Measurements from ENCODE around the gene PSMF1.

Gene PSMF1

DNA sequence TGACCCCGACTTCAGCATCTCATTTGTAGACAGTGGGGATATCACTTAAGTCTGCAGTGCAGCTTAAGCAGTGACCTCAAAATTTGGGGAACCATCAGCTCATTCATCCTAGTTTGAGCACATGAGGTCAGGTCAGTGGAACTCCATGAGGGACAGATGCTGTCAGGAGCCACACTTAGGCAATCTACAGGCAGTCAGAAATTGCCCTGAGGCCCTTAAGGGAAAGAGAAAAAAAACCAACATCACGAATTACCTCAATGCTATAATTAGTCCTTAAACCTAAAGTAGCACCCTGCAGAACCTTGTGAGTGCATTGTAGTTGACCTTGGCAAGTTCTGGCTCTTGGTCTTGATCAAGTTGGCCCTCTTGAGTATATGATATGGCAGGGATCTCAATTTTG, 45.3 kb downstream of the PSMF1 start:
- DNase-seq: no peak

DNA sequence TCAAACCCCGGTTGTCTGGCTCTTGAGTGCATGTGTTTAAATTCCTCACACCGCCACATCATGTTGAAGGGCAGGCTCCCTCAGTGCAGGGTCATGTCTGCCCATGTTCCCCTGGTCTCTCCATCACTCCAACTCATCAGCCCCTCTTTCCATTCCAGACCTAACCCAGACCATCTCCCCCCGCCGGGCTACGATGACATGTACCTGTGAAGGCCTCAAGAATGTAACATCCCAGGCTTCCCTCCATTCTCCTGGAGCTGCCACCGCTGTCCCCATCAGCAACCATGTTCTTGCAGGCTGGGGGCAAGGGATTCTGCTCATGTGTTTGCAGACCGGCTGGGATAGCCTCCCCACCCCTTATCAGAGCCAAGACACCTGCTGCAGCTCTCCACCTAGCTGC, 46.5 kb downstream of the PSMF1 start:
- DNase-seq: no peak

DNA sequence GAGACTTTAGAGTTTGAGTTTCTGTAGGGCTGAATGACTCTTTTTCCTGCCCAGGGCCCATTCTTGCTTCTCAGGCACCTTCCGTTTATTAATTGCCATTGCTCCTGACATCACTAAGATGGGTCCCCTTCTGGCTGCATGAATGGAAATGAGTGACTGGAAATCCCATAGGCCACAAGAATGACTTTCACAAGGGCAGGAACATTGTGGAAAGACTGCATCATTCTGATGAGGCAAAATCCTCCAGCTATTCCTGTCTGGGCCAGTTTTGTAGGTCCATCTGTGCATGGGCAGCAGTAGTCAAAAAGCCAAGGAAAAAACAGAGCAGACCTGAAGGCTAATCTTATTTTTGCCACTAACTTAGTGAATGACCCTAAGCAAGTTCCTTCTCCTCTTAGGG, 47.1 kb downstream of the PSMF1 start:
- DNase-seq: no peak

- no peak for DNase-seq
Measured at GRCh38 chr20:1165941-1166340, 47.5 kb downstream of the PSMF1 start.

DNA sequence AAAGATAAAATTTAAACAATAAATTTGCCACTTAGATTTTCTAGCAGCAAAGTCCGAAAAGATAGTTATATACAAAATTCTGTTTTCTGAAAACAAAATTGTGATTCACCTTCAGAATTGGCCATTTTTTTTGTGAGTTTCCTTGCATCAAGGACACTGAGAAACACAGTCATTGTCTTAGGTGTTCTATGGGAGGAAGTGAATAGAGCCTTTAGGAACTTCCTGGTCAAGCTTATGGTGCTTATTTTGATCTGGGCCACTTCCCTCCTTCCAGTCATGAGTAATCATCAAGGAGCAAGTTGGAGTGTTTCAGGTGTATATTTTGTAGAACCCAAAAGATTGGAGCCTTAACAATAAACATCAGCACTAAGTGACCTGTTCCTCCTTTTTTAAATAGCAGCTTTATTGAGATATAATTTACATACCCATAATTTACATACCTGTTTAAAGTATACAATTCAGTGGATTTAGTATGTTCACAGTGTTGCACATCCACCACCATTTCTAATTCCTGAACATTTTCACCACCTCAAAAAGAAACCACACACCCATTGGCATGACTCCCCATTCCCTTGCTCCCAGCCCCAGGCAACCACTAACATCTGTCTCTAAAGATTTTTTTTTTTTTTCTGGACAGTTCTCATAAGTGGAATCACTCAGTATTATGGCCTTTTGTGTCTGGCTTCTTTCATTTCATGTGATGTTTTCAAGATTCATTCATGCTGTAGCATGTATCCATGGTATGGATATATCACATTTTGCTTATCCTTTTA, 48.7 kb downstream of the PSMF1 start:
- DNase-seq: no peak

GRCh38 chr20:1169224-1169623, 50.8 kb downstream of the PSMF1 start:
- no peak for DNase-seq

DNA sequence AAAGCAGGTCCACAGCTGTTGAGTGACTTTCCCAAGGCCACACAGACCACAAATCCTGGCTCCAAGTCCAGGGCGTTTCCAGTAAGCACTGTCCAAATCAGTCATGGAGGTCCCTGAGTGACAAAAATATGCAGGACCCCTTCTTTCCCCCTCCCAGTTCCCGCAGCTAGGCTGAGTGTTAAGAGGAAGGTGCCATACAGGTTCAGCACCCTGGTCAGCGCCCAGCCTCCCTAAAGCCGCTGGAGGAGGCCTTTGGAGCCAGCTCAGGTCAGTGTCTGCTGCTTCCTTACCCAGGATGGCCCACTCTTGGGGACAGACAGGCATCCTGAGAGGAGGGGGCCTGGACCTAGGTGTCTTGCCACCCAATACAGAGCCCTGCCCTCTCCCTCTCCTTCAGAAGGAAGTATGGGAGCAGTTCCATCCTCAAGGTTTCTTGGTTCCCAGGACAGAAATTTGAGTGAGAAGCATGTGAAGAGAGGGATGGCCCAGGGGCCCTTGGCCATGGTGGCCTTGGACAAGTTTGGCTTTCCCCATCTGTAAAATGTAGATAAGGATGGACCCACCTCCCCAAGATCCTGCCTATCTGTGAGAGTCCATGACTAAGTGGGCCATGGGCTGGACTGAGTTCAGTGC, 53.2 kb downstream of the PSMF1 start:
- no peak for DNase-seq

- no peak for DNase-seq
Measured at GRCh38 chr20:1173698-1174097, 55.3 kb downstream of the PSMF1 start.

DNA sequence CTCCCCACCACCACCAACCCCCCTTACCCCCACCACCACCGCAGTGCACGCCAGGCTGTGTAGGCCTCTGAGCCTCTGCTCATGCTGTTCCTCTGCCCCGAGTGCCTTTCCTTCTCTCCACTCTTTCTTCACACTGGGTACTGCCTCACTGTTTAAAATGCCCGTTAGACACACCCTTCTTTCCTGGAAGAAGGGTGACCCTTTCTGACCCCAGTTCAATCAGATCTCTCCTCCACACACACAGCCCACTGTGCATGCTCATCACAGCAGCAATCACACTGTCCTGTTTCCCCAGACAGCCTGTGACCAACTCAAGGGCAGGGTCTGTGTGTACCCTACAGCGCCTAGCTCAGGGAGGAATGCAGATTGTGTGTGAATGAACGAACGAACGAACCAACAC, 56.4 kb downstream of the PSMF1 start:
- no peak for DNase-seq

- no peak for DNase-seq
Measured at GRCh38 chr20:1177680-1178079, 59.3 kb downstream of the PSMF1 start.

GRCh38 chr20:1178103-1178502, 59.7 kb downstream of the PSMF1 start:
- DNase-seq: no peak

GRCh38 chr20:1178623-1179022, 60.2 kb downstream of the PSMF1 start:
- no peak for DNase-seq

- DNase-seq: no peak
Measured at GRCh38 chr20:1180949-1181348, 62.5 kb downstream of the PSMF1 start.

DNA sequence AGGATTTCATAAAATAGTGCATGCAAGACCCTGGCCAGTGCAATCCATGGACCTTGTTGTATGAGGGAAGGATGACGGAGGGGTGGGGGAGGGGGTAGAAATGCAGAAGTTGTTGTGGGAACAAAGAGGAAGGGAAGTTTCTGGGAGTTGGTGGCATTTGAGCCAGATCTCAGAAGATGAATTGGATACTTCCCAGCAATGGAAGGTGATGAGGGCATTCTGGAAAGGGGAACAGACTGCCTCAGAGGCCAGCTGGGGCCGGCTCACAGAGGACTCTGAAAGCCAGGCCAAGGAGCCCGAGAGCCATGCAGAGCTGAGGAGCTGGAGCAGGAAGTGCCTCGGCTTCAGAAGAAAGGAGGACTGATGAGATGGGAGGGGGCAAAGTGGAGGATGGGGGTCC, 63.7 kb downstream of the PSMF1 start:
- no peak for DNase-seq

DNA sequence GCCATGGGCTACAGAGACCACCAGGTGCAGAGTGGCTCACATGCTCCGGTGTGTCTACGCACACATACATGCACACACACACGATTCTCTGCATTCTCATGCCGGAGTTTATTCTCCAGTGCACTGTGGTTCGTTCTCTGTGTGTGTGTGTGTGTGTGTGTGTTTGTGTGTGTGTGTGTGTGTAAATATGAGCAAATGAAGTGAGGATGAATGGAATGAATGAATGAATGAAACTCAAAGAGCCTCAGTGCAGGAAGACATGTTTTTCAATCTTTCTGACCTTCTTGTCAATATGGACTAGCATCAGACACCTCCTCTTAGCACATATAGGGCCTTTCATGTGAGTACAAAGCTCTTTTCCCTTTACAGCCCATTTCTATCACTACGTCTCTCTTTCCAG, 64.8 kb downstream of the PSMF1 start:
- no peak for DNase-seq

DNA sequence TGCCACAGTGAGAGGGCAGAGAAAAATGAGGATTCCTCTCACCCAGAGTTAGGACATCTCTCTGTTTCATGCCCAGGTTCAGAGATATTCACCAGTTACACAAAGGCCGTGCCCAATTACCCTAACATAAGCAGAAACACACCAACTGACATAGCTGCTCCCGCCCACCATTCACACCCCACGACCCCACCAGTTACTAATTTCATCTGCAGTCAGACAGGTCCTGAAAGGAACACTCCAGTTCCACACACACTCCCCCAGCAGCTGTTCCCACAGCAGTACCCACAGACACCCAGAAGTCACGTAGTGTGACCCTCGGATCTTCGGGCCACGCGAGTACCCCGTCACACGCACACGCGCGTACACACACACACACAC, 65.8 kb downstream of the PSMF1 start:
- peak in 2 of 56 donors; percentile 35 to 38 for DNase-seq

DNA sequence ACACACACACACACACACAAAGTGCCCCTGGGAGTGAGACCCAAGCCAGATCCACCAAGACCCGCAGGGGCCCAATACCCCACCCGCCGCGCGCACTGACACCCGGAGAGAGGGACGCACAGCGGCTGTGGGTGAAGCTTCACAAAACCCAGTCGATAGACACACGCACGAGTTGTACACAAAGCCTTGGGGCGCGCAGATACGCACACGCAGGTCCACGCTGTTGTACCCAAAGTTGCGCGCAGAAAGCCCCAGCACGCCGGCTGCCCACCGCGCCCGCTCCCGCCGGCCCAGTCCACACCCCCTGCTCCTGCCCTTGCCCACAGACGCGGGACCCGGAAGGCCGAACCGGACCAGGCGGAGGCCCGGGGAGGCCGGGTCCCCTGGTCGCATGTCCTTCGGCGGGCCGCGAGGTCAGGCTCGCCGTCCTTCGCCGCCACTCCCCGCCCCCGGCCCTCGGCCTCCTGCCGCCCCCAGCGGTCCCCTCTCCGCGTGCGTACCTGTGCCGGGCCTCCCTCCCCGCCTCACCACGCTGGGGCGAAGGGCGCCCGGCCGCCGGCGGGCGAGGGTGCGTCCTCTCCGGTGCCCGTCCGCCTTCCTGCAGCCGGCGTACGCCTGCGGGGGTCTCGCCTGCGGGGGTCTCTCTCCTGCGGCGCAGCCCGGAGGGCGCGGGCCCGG, 66.4 kb downstream of the PSMF1 start, which contains the start of gene TMEM74B:
TSS of gene TMEM74B (minus strand) at position 344 of the 678 bp plus-strand sequence. CDS start 1,180 bp downstream, outside the sequence.
- peak in 6 of 56 donors; percentile 17 to 38 (median 23) for DNase-seq

DNA sequence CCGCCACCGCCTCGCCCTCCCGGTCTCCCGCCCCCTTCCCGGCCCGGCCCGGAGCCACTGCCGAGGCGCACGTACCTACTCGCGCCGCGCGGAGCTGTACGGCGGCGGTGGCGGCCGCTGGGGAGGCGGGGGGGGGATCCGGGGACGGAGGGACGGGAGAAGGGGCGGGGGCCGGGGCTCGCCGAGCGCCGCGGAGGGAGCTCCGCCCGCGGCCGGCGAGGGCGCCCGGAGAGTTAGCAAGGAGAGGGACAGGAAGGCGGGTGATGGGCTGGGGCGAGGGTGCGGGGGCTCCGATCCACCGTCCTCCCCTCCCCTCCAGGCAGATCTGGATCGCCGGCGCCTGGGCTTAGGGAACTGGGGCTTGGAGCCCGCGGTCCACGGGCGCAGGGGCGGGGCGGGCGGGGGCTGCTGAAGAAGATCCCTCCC, 66.9 kb downstream of the PSMF1 start:
- peak in 2 of 56 donors; percentile 11 to 37 for DNase-seq

GRCh38 chr20:1185790-1186334, 67.5 kb downstream of the PSMF1 start:
- DNase-seq: peak in 14 of 56 donors; percentile 1 to 43 (median 18)

GRCh38 chr20:1186367-1186991, 68.1 kb downstream of the PSMF1 start:
- DNase-seq: no peak

- DNase-seq: no peak
Measured at GRCh38 chr20:1187605-1188171, 69.3 kb downstream of the PSMF1 start.
